Activated CD8-positive, alpha-beta memory T cell treated with anti-CD3 and anti-CD28 coated beads for 4 hours (primary cell): ENCODE data around the gene LECT2.

Experiments used
- DNase-seq, 2 donors: peaks; one replicate each; pipeline ENCODE4 v3.0.0-alpha.2; 2020; ENCODE audit warnings: low read depth in 2 of 2

LECT2 gene

DNA sequence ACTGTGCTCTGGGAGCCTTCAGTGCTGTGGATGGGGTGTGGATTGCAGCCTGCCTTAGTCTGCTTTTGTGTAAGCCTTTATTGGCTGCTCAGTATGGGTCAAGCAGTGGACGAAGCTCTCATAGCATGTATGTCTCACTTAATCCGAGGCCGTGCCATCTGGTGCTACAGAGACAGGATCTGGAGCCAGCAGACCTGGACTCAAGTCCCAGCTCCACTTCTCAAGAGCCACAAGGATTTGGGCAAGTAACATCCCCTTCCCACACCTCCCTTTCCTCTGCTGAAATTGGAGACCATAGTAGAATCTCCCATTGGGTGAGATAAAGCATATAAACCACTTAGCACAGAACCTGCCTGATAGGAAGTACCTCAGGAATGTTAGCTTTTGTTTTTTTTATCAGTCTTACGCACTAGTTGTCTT, 23.4 kb upstream of the LECT2 start:
- no peak for DNase-seq

DNA sequence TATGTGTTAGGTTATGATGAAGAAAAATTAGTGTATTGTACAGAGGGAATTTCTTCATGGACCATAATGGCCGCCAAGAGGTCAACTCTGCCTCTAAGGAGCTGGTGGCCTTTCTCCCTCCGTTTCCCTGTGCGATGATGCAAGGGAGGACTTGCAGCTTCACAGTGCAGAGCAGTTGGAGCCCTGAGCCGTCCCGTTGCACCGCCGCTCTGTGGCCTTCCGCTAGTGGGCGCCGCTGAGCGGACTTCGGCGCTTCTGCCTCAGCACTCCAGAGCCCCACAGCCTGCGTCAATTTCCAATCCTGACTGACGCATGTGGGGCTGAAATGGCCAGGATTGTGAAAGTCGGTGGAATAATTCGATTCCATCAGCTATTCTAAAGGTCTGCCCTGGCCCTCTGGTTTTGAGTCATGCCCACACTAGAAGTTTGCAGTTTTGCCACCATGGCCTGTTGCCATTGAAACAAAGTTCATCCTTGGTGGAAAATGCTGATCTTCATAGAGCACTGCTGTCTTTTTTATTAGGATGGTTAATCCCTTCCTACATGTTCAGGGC, 22.7 kb upstream of the LECT2 start:
- no peak for DNase-seq

DNA sequence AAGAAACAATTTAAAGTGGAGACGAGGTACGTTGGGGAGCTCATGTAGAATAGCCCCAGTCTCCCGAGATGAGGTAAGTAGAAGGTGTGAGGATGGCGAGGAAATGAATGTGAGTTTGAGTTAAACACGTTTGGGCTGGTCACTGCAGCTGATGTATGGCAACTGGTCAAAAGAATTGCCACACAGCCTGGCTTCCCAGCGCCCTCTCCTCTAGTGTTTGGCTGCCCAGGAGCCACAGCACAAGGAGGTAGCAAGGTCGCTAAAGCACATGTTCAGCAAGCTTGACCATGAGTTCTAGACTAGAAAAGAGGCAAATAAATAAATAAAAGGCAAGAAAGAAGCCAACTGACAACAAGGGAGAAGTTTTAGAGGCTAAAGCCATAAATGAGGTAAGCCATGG, 21.4 kb upstream of the LECT2 start:
- no peak for DNase-seq

DNA sequence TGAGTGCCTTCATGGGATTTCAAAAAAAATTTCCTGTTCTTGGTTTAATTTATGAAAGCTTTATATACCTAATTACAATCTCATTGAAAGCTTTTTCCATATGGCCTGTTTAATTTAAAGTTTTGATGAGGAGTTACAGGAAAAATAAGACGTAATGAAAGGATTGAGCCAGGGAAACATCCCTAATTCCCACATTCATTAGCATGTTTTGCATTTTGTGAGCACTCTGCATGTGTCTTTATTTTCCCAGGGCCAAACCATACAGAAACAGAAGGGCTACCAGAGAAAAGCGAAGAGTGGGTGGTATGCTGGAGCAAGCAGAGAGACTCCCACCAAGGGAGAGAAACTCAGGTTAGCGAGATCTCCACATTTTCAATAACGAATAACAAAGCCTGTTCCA, 20.3 kb upstream of the LECT2 start:
- DNase-seq = no peak

DNA sequence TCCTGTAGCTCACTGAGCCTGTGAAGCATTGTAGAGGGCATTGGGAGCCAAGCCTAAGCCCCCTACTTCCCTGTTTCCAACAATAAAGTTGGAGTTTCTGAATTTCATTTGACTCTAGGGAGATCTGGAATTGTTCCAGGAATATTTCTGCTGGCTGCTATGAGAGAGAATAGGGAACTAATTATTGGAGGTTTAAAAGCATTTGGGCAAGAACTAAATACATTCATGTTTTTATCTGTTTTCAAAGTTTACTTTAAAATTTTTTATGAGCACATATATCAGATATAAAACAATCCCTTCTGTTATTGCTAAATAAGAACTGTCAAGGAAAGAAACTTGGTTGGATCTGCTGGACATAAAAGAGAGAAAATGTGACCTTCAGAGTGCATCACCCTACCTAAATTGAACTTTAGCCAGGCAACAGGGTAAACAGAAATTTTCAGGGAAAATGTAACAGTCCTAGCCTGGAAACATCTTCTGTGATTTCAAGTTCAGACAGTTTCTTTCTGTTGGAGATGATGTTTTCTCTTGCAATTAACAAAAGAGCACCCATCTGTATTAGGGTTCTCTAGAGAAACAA, 19.3 kb upstream of the LECT2 start:
- DNase-seq = no peak

DNA sequence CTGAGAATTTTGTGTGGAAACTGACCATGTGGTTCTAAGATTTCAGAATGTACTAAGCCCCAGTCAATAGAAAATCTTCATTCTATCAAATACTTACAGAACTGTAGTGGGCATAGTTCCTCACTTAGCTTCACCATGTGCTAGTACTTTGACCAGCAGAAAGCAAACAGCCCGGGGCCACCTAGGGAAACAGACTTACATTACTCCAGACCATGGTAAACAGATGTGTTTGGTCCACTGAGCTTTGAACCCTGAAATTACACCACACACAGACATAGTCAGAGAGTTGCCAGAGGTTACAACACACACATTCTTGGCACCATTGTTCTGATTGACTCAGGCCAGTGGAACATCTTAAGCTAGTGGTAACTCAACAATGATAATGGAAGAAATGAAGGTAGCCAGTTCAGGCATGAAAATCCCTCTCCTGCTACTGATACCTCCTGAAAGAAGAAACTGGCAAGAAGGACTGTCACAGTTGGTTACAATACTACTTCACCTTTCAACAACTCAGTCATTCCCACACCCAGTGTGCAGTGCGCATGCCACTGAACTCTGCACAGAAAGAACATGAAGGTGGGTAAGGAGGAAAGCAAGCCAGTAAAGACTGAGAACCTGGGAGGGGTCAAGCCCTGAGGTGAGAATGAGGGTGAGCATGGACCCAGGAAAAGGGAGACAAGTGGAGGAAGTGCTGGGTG, 18.7 kb upstream of the LECT2 start:
- DNase-seq = no peak

DNA sequence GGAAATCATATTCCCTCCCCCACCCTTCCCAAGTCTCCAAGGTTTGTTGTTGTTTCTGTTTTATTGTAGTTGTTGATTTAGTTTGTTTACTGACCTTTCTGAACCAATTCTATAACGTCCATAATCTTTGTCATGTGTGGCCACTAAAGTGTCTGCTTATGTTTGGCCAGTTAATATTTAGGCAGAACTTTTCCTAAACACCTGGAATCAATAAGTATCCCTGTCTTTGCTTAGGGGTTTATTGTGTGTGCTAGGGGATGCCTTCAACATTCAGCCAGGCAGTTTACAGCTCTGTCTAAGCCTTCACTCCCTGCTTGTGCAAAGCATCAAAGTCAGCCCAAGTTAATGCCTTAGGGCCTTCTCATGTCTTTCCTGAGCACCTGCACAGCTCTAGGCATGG, 16.9 kb upstream of the LECT2 start:
- no peak for DNase-seq

DNA sequence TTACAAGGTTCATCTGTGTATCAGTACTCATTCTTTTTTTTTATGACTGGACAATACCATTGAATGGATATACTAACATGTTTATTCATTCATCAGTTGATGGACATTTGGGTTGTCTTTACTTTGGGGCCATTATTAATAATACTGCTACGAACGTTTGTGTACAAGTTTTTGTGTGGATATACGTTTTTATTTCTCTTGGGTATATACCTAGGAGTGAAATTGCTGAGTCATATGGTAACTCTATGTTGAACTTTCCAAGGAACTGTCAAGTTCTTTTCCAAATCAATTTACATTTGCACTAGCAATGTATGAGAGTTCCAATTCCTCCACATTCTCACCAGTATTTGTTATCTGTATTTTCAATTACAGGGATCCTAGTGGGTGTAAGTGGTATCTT, 12.0 kb upstream of the LECT2 start:
- DNase-seq = no peak

DNA sequence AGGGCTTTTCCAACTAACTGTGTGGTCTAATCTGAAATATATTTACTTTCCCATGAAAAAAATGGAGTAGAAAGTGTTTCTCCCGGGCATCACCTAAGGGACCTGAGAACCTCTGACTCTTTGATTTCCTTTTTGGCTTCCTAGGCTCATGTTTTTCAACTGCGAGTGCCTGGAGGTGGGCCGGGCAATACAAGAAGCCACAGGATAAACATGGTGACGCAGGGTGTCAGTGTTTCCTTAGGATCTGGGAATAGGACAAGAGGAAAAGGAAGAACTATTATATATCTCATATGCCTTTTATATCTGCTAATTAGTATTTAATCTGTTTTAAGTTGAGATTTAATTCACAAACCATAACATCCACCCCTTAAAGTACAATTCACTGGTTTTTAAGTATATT, 11.4 kb upstream of the LECT2 start:
- no peak for DNase-seq

DNA sequence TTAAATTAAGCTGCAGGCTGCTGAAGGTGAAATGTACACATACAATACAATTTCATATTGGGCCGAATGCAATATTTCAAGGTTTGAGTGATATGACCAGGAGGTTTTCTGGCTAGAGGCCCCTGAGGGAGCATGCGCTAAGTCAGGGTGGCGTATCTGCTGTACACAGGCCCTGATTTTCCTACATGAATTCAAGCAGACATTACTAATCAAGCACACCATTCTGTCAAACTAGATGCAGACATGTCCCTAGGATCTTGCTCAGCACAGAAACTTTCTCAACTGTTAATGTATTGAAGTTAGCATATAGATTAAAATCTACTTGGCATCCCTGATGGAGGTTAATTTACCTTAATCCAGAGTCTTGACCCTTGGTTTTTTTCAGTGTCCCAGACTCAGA, 10.7 kb upstream of the LECT2 start:
- no peak for DNase-seq

DNA sequence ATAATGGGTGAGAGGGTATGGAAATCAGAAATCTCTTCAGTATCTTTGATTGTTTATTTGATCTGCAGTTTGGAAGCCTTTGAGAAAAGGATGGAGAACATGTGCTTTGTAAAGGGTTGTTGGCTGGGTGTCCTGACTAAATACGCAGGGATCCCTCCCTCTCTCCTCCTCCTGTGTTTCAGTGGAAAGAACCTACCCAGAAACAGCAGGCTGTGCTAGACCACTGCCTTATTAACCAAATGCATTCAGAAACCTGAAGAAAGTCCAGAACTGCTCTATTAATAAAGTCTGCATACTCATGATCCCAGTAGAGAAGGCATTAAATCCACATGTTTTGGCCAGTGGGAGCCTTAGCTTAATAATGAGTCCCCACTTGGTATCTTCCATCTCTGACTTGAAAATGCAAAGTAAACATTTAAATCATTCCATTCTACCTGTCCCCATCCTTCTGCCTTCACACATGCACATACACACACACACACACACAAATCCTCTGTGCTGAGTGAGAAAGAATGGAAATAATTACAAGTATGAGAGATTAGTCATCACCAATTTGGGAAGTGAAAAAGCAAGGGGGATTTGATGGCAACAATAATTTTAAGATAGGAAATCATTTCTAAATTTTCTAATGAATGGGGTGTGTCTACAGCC, 10.0 kb upstream of the LECT2 start:
- DNase-seq = no peak

DNA sequence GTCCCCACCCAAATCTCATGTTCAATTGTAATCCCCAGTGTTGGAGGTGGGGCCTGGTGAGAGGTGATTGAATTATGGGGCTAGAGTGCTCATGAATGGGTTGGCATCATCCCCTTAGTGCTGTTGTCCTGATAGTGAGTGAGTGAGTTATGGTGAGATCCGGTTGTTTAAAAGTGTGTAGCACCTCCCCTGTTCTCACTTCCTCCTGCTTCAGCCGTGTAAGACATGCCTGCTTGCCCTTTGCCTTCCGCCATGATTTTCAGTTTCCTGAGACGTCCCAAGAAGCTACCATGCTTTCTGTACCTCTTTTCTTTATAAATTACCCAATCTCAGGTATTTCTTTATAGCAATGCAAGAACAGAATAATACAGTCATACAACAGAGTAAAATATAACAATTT, 742 bp upstream of the LECT2 start:
- no peak for DNase-seq

DNA sequence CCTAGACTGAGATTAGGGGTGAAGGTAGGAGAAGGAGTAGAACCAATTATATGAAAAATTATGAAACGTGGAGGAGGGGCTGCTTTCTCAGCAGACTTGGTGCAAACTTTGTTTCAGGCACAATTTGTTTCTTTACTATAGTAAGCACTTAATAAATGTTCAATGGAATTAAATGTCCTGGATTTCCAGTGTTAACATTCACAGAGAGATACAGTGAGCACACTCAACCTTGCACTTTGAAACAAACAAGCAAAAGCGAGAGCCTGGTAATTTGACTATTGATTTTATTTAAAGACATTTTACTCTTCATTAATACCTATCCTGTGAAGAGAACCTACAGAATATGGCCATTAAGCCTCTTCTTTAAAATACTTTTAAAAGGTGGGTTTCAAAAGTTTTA, 933 bp downstream of the LECT2 start:
- DNase-seq = no peak

DNA sequence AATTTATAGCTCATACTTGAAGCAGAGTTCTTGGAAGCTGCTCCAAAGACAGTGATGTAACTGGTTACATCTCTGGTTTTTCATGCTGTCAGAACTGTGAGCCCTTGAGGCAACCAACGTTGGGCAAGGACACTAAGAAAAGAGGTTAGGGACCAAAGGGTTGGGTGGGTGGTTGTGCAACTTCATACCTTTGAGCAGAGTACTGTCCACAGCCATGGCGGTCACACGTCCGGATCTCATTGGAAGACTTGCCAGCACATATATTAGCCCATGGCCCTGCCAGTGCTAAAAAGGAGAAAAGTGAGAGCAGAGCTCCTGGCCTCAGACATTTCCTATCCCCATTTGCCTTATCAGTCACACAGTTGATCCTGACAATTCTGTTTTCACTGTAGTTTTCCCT, 2.1 kb downstream of the LECT2 start:
- no peak for DNase-seq

DNA sequence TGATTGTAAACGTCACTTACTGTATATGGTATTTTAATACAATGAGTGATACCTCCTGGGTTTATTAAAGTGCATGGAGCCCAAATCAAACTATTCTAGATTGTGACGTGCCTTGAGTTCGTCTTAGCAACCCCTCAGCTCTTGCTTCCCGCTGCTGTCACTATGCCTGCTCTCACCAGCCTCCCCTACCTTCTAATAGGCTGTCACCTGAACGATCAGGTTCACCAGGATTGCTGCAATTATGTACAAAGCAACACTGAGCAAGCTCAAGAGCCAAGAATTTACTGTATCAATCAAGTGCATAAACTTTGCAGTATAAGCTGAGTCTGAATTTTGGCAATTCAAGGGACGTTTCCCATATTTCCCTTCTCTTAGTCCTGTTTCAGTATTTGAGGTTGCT, 3.0 kb downstream of the LECT2 start:
- no peak for DNase-seq

DNA sequence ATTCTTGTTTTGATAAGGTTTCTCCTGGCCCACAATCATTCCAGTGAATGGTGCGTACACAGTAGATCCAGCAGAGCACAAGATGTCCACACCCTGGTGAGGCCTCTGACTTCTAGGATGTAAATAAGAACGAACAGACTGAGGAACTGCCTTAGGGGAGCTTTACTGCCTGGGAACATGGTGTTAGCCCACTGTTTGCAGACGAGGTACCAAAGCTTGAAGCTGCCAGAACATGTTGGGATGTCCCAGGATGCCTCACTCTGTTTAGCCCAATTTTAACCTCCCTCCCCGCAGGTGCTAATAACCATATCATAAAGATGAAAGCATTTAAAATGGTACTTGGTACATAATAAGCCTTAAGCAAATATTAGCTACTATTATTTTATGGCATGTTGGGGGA, 3.5 kb downstream of the LECT2 start:
- DNase-seq = no peak

DNA sequence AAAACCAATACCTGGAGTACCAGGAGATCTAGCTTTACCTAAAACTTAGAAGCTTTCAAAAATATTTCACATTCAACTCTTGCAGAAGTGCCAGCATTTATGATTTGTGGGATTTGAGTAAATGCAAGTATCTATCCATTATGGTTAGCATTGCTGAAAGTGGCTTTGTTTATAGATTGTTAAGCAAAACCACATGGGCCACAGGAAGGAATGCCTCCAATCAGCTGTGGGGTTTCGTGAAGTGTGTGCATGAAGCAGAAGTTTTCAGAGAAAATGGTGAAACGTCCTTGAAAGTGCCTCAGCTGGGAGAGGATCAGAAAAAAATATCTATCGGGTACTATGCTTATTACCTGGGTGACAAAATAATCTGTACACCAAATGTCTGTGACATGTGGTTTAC, 4.2 kb downstream of the LECT2 start:
- DNase-seq = no peak

DNA sequence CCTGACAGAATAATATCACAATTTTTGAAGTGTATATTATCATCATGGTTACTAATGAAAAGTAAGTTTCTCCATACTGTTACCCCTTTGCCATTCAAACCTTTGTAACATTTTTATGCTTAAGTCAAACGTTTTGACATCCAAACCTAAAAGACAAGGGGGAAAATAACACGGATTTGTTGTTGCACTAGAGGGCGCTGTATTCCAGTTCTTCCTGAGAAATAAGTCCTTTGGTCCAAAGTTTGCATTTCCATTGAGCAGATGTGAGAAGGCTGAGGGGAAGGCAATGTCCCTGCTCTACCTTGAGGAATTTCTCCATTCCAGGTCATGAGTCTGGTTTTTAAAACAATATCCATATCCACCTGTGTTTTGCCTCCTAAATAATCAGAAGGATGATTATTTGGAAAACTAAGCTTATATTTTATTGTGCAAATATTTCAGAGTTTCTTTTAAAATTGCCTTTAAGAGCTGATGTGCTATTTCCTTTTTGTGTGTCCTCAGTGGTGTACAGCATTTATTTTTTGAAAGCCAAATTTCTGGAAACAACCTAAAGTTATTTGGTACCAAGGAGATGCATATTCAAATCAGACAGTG, 9.7 kb downstream of the LECT2 start:
- DNase-seq = no peak

DNA sequence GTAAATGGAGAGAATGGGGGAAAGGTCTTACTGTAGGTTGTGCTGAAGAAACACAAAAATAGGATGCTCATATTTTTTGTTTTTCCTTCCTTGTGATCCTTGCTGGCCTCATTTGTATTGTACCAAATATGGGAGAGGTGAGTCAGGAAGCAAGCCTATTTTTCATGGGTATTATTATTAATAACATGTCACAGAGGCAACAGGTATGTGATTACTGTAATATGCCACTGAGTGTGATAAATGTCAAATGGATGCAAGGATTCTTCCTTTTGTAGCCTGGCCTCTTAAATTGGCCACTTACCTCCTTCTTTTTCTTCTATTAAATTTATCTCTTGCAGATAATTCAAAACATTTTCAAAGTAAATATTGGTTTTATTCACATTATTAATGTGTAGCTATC, 10.2 kb downstream of the LECT2 start:
- DNase-seq = no peak

DNA sequence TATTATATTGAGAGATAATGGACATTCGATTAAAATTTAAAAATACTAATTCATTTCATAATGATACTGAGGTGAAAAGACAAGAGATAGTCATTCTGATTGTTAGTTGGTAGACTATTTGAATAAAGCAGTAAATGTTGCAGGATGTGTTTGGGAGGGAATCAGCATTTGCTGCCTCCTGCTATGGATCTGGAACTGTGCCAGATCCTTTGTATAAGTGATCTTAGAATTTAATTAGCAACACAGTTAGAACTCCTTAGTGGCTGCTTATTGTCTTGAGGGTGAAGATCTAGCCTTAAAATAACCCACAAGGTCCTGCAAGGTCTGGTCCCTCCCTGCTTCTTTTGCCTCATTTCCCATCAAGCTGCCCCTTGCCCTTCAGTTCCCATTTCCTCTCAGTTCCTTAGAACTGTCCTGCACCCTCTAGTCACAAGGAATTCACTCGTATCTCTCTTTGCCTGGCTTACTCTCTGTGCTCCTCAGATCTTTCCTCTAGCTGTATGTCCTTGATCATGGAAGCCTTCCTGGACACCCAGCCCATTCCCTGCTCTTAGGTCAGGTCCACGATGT, 12.5 kb downstream of the LECT2 start:
- no peak for DNase-seq

DNA sequence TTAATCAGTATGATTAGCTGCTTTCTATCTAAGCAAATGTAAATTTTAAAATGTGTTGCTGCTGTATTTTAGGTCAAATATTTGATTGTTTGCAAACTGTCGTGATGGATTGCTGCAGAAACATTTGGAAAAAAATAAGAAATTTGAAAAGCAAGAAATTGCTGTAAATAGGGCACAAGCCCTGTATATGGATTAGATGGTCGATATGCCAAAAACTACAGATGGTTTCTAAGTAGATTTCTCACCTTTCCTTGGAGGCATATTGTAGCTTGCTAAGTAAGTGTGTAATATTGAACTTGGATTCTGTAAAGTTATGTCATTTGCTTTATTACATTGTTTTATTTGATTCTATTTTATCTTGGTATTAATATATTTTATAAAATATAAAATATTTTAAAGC, 13.1 kb downstream of the LECT2 start:
- no peak for DNase-seq

DNA sequence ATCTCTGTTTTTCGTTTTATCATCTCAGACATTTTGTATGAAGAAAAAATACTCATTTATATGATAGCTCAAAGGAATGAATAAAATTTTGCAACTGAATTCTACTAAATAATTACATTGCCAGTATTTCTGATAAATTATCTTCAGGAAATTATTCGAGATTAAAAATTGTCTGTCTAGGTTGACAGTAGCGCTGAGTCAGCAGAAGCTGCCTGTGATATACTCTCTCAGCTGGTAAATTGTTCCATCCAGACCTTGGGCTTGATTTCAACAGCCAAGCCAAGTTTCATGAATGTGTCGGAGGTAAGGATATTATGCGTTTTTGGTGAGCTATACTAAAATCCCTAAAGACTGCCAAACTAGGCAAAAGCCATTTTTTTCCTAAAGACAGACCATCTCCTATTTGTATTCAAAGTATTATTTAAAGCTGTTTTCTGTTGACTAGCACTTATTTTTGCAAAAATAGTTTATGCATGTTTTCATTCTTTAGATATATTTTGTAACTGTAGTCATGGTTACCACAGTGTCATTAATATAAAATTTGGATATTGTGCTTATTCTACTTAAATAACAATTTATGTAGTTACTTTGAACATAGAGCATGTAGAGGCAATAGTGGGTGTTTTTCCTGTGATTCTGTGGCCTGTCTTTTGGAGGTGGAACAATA, 17.4 kb downstream of the LECT2 start:
- DNase-seq = no peak
